NCI-H1105 treated with DMSO at 0.1 percent for 48 hours (cell line): ENCODE data around the gene PSMD8.
"Not testable (repeated sequence)": the region's sequence is repeated elsewhere in the genome, so short reads cannot be mapped to it uniquely, and the experiment has no call there.

Source experiments
- DNase-seq: peaks from one replicate; lab custom pipeline; 2025; lab: John Stamatoyannopoulos, UW

PSMD8 gene

DNA sequence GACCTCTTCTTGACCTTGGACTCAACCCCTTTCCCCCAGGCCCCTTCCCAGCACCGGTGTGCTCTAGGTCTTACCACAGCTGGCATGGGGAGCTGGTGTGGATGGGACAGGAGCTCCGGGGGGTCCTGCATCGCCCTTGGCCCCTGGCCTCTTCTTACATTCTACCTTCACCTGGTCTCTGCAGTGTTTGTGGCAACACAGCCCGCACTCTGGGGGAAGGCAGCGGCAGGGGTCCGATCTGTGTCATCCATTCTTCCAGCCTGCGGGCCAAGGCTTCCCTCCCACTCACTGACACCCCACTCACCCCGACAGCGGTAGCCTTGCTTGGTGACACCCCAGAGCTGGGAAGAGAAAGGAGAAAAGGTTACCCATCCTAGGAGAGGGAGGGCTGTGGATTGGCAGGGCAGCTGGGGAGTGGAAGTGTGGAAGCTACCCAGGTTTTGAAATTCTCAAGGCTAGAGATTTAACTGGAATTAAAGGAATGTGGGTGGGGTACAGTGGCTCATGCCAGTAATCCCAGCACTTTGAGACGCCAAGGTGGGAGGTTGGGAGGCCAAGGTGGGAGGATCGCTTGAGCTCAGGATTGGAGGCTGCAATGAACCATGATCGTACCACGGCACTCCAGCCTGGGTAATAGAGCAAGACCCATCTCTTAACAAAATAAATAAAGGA lies 36.8 kb downstream of the PSMD8 start:
- no peak for DNase-seq

DNA sequence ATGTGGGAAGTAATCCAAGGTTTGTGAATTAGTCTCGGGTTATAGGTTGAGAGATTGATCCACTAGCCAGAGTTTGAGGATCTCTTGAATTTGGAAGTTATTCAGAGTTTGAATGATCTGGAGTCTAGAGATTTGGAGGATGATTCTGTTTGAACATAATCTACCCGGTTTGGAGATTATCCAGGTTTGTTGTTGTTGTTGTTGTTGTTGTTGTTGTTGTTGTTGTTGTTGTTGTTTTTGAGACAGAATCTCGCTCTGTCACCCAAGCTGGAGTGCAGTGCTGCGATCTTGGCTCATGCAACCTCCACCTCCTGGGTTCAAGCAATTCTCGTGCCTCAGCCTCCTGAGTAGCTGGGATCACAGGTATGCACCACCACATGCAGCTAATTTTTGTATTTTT lies 37.5 kb downstream of the PSMD8 start:
- DNase-seq = not testable (repeated sequence)

DNA sequence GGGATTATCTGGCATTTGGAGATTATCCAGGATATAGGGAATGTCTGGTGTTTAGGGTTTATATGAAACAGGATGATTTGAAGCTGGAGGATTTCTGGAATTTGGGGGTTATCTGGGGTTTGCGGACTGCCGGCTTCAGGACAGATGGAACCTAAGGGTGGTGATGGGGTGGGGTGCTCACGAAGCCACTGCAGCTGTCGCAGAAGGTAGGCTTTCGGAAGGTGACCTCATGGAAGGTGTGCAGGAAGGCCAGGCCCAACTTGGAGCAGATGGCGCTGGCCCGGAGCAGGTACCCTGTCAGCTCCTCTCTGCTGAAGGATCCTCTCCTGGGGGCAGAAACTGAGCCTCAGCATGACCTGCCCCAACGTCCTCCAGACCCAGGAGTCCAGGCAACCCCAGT lies 38.1 kb downstream of the PSMD8 start:
- no peak for DNase-seq

DNA sequence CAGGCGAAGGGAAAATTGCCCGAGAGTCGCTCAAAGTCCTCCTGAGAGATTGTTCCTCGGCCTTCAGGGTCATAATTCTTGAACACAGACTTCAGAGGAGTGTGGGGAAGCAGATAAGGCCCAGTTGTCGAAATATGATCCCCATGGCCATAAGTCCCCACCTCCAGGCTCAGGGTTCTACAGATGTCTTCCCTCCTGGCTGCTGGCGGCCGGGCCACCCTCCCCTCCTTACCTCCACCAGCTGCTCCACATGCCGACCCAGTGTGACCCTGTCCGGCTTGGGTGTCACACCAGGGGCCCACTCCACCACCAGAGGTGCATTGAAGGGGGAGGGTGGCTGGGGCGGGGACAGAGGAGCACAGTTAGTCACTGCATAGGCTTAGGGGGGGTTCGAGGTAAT lies 38.6 kb downstream of the PSMD8 start:
- no peak for DNase-seq

DNA sequence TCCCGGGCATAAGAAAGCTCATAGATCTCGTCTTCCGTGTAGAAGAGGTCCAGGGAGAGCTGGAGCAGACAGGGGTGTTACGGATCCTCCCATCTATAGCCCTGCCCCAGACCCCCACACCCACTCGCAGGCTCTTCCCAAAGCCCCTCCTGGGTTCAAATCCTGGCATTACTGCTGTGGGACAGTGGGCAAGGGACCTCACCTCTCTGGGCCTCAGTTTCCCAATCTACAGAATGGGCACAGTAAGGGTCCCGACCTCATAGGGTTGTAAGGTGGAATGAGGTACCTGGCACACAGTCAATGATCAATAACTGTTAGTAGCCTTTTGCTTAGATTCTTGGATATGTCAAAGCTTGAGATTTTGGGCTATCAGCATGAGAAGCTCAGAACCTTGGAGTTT lies 39.0 kb downstream of the PSMD8 start:
- DNase-seq = no peak

DNA sequence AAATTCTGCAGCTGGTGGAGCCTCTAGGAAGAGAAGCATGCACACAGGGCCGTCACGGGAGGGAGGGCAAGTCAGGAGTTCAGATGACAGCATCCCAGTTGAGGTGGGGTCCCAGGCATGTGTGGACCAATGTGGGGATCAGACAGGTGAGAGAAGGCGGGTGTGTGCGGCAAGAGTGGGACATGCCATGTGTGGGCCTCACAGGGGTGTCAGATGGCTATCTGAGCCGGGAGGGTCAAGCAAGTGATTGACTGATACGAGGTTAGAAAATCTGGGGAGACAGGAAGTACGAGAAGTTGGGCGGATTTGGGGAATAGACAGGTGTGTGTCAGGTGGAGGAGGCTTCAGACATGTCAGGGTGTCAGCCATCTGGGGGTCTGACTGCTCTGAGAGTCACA lies 42.8 kb downstream of the PSMD8 start:
- DNase-seq = no peak

DNA sequence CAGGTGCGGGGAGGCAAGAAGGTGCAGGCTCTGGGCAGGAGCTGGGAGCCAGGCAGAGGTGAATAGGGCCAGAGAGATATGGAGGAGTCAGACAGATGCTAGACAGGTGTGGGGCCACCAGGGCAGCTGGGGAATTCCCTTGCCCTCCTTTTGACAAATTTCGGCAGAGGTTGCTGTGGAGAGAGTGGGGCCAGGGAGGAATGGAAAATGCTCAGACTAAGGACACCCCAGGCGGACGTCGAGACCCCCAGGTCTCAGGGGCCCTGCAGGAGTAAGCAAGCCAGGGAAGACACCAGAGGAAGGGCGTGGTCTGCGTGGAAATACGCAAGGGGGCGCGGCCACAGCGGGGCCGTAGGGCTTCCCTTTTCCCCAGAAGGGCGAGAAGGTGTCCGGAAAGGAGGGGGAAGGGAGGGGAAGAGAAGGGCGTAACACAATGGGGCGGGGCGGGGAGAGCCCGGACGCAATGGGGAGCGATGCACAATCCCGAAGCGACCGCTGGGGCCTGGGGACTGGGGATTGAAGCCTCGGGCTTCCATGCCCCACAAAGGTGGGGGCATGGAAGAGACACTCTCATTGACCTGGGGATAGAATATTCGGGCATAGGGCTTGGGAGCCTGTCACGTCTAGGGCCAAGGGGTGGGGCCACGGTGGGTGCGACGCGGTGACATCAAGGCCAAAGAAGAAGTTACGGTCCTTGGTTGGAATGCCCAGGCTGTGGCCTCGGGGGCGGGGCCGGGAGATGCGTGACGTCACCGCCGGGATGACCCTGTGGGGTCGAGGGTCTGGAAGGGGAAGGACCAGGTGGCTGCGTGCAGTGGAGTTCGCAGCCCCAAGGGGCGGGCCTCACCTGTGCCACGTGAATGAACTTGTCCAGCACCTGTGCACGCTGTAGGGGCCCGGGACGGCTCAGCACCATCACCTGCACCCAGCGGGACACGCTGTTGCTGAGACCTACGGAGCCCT lies 43.5 kb downstream of the PSMD8 start:
- peak; percentile 46 for DNase-seq

DNA sequence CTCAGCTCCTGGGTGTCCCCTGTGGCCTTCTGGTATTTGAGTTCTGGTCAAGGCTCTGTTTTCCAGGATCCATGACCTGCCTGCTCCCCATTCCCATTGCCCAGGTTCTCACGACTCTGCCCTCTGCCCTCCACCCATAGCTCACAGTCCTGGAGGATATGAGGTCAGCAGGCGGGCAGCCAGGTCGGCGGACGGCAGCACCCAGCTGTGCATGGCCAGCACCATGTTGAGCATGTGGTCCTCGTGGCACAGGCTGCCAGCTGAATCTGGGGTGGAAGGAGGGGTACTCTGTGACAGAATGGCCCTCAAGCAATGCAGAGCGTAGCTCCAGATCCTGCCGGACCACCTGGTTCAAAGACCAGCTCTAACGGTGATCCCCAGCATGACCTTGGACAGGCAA lies 46.6 kb downstream of the PSMD8 start:
- no peak for DNase-seq

DNA sequence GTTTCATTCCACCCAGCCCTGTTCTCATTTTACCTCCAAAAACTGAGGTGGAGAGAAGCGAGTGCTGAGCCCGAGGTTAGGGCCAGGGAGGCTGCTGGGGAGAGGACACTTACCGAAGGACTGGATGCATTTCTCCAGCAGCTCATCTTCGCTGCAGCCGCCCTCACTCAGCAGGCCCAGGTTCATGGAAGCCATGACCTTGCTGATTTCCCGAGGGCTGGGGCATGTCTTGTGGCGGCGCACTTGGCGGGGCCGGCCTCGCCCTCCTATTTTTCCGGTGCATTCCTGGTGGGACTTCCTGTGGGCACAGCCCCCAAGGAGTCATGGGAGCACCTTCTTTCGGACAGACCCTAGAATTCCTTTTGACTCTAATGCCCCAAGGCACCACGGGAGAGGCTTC lies 47.5 kb downstream of the PSMD8 start:
- DNase-seq = no peak

DNA sequence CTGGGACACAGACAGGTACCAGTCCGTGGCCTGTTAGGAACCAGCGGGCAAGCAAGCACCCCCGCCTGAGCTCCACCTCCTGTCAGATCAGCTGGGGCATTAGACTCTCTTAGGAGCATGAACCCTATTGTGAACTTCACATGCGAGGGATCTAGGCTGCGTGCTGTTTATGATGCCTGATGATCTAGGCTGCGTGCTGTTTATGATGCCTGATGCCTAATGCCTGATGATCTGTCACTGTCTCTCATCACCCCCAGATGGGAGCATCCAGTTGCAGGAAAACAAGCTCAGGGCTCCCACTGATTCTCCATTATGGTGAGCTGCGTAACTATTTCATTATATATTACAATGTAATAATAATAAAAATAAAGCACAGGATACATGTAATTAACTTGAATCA lies 48.1 kb downstream of the PSMD8 start:
- DNase-seq = no peak

DNA sequence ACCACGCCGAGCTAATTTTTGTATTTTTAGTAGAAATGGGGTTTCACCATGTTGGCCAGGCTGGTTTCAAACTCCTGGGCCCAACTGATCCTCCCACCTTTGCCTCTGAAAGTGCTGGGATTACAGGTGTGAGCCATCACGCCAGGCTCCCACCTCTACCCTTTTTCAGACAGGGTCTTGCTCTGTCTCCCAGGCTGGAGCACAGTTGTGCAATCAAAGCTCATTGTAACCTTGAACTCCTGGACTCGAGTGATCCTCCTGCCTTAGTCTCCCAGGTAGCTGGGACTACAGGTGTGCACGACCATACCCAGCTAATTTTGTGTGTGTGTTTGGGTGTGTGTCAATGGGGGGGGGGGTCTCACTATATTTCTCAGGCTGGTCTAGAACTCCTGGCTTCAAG lies 49.9 kb downstream of the PSMD8 start:
- DNase-seq = no peak

DNA sequence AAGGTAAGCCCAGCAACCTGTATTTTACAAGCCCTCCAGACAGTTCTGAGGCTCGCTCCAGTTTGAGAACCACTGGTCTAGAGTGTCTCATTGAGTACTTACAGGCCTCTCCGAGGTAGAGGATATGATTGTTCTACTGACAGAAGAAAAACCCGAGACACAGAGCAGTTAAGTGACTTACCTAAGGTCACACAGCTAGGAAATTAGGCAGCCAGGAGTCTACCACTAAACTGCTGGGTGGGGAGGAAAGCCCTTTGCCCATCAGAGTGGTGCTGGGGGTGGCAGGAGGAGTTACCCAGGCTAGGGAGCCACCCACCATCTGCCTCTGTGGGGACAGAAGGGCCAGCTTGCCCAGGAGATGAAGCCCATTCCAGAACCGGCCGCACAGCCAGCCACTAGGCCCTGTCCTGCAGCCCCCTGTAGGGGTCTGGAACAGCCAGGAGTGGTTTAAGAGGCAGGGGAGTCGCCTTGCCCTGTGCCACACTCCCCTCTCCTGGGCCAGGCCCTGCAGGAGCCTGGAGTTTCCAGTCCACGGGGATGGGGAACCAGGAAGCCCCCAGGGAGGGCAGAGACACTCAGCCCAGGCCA lies 50.9 kb downstream of the PSMD8 start:
- no peak for DNase-seq

DNA sequence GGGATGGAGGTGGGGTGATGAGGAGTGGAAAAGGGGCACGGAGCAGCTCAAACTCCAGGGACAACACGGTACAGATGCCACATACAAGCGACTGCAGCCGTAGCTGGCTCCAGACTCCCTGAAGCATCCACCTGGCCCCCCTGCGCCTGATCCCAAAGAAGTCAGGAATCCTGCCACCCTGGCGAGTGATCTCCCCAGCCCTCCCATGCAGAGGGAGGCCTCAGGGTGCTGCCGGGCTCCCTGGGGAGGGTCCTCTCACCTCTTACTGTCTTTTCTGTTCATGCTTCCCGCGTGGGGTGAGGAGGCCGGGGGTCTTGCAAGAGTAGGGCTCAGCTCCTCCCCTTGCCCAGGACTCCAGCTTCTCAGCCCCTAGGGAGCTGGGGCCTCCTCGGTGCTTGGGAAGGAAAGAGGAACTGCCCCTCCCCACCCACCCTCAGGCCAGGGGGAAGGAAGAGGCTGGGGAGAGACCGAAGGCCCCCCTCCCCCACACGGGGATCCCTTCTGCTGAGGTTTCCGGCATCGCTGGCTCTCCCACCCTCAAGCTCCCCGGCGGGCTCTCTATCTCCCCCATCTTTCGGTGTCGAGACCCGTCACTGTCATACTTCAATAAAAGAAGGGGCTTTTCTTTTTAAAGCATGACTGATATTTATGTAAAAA lies 51.6 kb downstream of the PSMD8 start, which contains the start of gene RASGRP4:
Gene RASGRP4, minus strand, starts transcription at position 410 of the 657 bp plus-strand sequence. Its CDS starts 128 bp downstream, at position 282.
- DNase-seq = no peak

DNA sequence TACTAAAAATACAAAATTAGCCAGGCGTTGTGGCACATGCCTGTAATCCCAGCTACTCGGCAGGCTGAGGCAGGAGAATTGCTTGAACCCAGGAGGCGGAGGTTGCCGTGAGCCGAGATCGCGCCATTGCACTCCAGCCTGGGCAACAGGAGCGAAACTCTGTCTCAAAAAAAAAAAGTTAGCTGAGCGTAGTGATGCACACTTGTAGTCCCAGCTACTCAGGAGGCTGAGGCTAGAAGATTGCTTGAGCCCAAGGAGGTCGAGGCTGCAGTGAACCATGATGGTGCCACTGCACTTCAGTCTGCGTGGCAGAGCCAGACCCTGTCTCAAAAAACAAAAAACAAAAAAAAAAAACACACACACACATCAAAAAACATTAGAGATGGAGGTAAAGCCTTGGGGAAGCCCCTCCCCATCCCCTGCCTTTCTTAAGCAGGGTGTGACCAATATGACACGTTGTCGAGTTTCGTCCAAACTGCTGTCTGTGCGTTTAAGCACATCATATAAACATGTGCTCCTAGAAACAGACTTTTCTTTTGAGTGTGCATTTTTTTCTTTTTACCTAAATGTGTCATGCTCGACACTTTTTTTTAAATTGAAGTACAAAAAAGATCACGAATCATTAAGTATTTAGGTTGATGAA lies 52.8 kb downstream of the PSMD8 start:
- not testable (repeated sequence) for DNase-seq

DNA sequence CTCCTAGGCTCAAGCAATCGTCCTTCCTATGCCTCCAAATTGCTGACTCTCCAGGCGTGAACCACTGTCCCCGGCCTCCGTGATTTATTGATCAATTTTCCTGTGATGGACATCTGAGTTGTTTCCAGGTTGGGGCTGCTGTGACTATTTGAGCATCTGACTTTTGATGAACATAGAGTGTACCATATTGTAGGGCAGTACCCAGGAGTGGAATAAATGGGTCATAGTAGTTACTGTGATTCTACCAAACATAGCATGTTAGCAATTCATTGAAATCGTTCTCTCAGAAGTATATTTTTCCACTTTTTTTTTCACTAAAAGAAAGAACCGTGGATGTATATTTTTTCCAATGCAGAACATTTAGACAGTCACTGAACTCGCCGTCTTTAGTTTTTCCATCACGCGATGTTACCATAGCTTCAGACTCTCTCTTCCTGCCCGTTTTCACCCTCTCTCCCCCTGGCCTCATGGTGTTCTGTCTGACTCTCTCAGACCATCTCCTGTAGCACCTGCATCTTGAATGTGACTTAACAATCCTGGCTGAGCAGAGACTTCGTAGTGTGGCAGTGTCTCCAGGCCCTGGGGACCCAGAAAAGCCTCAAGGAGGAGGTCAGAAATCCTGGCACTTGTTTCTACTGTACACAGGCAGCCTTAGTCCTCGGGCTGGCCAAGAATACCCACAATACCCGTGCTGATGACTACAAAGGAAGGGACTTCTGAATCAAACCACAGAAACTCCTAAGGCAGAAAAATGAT lies 54.9 kb downstream of the PSMD8 start:
- no peak for DNase-seq

DNA sequence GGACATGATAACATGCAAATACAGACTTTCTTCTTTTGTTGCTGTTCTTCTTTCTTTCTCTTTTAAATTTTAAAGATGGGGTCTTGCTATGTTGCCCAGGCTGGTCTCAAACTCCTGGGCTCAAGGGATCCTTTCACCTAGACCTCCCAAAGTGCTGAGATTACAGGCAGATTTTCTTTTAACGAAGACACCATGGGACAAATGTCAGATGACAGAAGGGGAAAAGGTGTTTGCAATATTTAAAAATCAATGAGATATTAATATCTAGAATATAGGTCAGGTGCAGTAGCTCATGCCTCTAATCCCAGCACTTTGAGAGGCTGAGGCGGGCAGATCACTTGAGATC lies 55.4 kb downstream of the PSMD8 start:
- DNase-seq = no peak

DNA sequence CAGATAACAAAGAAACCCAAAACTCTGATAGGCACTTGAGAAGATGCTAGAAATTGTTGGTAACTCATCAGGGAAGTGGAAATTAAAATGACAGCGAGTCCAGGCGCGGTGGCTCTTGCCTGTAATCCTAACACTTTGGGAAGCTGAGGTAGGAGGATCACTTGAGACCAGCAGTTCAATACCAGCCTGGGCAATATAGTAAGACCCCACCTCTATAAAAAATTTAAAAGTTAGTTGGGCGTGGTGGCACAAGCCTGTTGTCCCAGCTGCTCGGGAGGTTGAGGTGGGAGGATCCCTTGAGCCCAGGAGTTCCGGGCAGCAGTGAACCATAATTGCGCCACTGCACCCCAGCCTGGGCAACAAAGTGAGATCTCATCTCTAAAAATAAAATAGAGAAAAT lies 56.6 kb downstream of the PSMD8 start:
- DNase-seq = no peak

DNA sequence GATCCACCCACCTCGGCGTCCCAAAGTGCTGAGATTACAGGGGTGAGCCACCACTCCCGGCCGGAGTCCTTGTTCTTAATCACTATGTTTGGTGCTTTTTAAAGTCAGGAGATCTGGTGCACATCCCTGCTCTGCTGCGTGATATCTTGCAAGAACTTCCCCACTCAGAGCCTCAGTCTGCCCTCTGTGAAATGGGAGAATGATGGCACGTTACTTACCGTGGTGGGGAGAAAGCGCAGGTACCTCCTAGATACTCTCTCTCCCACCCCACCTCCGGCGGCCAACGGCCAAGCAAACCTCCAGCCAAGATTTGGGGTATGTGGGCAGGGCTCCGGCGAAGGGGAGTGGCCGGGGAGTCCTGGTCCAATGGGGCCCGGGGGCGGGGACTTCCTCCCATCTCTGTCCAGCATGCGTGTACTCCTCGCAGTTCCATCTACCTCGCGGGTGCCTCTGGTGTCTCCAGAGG lies 58.9 kb downstream of the PSMD8 start, which contains the start of gene RYR1:
Gene RYR1, plus strand, starts transcription at position 424 of the 466 bp plus-strand sequence. CDS start 139 bp downstream, outside the sequence.
- no peak for DNase-seq
